IPS DF 6.9 (cell line): ENCODE data around the gene ELAPOR1.

Experiments used
- DNase-seq: peaks from one replicate; pipeline ENCODE4 v3.0.0-alpha.2; 2013; ENCODE audit warnings: low read depth, low spot score
- H3K27ac ChIP-seq: one replicate; pipeline ENCODE4 v1.5.1; 2013; ENCODE audit warnings: low read length, control low read depth
- H3K27me3 ChIP-seq: 2 replicates; pipeline ENCODE4 v1.6.1; 2013; ENCODE audit warnings: mild to moderate bottlenecking, low read length; ENCODE audit not compliant: control insufficient read depth, insufficient read depth
- H3K36me3 ChIP-seq: 2 replicates; pipeline ENCODE4 v1.6.1; 2013; ENCODE audit warnings: low read length; ENCODE audit not compliant: control insufficient read depth, insufficient read depth
- H3K4me1 ChIP-seq: 2 replicates; pipeline ENCODE4 v1.6.1; 2013; ENCODE audit warnings: low read length; ENCODE audit not compliant: control insufficient read depth, insufficient read depth
- H3K4me3 ChIP-seq: 2 replicates; pipeline ENCODE4 v1.5.1; 2013; ENCODE audit warnings: mild to moderate bottlenecking, low read length
- H3K9me3 ChIP-seq: 2 replicates; pipeline ENCODE4 v1.6.1; 2013; ENCODE audit warnings: low read length, inconsistent platforms; ENCODE audit not compliant: control insufficient read depth, insufficient read depth
- WGBS: extraction: QIAGEN DNeasy Blood & Tissue Kit; methylation state at CpG from one replicate; pipeline ENCODE4 v1.1.7; 2013; ENCODE audit warnings: mixed read lengths, missing lambda C conversion rate; ENCODE audit not compliant: insufficient read length, insufficient coverage; 5-methylcytosine and 5-hydroxymethylcytosine counted together

Gene ELAPOR1

DNA sequence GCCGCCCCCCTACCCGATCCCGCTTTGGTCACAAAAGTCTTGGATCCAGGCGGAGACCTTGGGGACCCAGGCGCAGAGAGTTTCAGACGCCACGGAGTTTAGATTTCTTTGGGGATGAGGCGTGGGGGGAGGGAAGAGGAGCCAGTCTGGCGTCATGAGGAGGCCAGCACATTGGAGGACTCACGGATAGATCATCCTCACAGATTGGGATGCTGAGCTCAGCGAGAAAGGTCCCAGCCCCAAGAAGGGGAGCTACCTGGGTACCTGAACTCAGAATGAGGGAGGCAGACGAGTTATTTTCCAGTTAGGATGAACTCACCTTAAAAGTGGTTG lies 393 bp downstream of the ELAPOR1 start:
- Histone ChIP-seq H3K4me3 (peak overlapping the region; percentile 63; the same call in 1 of the 2 replicates), H3K27ac (no peak overlapping the region)

DNA sequence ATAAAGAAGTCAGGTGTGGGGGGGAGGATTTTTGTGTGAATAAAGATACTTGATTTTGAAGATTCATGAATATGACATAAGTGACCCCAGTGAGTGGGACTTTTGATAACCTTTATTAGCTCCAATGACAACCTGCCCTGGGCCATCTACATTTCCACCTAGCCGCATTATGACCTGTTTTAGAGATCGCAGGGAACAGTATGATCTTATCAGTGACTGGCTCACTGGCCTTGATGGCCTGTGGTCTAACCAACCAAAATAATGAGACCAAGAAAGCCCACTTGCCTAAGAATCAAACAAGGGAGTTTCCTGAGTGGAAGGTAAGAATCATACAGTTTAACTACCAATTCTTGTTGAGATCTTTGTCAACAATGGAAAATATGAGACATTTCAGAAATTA lies 1.8 kb downstream of the ELAPOR1 start:
- Histone ChIP-seq H3K27ac (no peak overlapping the region), H3K36me3 (no peaks in the 10 kb centered on the region), H3K4me1 (no peaks in the 10 kb centered on the region), H3K4me3 (no peak overlapping the region), H3K9me3 (no peaks in the 10 kb centered on the region), H3K27me3 (peaks cover 20% of the 10 kb centered on the region)
- no CpG with 5 or more reads among the region's 2 CpGs for WGBS
- DNase-seq = no peak

More for the DNA sequence above, 393 bp downstream of the ELAPOR1 start:
- Histone ChIP-seq H3K27me3 (peaks cover 20% of the 10 kb centered on the region), H3K4me1 (no peaks in the 10 kb centered on the region), H3K9me3 (no peaks in the 10 kb centered on the region), H3K36me3 (no peaks in the 10 kb centered on the region)
- DNase-seq = no peak
- no CpG with 5 or more reads among the region's 12 CpGs for WGBS

DNA sequence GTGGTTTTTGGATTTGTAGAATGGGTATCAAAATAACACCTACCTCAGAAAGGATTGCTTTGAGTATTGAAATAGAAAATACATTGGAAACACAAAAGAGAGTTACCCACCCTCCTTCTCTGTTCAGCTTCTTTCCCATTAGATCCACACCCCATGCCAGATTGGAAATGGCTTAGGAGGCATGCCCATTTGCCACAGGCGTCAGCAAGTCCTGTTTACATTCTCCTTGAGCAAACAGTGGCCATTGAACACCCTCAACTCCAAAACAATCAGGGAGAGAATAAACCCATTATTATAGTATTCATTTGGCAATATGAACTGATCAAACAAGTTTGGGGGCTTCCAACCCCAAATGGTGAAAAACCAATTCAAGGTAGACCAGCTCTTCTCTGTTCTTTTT lies 2.4 kb downstream of the ELAPOR1 start:
- H3K36me3 ChIP-seq = no peaks in the 10 kb centered on the region
- DNase-seq = no peak
- peaks cover 20% of the 10 kb centered on the region for H3K27me3 ChIP-seq
- H3K4me1 ChIP-seq = no peaks in the 10 kb centered on the region
- H3K4me3 ChIP-seq = no peak overlapping the region
- WGBS = no CpG with 5 or more reads among the region's 1 CpG
- H3K9me3 ChIP-seq = no peaks in the 10 kb centered on the region
- no peak overlapping the region for H3K27ac ChIP-seq

DNA sequence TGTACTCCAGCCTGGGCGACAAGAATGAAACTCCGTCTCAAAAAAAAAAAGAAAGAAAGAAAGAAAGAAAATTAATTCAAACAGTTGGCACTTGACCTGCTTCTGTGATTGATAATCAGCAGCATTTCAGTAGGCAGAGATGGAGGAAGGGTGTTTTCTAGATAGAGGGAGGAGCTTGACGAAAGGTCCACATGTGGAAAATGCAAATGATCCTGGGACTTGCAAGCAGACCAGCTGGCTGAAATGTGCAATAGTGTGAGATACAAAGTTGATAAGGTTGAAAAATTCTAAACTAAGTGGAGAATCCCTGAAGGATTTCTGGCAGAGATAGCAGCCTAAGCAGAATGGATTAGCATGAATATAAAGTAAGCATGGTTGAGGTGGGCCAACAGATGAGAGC lies 4.2 kb downstream of the ELAPOR1 start:
- Histone ChIP-seq H3K4me3 (no peak overlapping the region), H3K4me1 (no peaks in the 10 kb centered on the region), H3K9me3 (no peaks in the 10 kb centered on the region), H3K27me3 (peaks cover 17% of the 10 kb centered on the region), H3K27ac (no peak overlapping the region), H3K36me3 (no peaks in the 10 kb centered on the region)
- no CpG with 5 or more reads among the region's 3 CpGs for WGBS
- DNase-seq = no peak

- no CpG with 5 or more reads among the region's 5 CpGs for WGBS
- DNase-seq = no peak
- no peak overlapping the region for H3K4me3 ChIP-seq
- no peaks in the 10 kb centered on the region for H3K4me1 ChIP-seq
- H3K9me3 ChIP-seq = no peaks in the 10 kb centered on the region
- peaks cover 1% of the 10 kb centered on the region; the same call in 1 of the 2 replicates for H3K27me3 ChIP-seq
- H3K27ac ChIP-seq = no peak overlapping the region
- no peaks in the 10 kb centered on the region for H3K36me3 ChIP-seq
These were observed 6.4 kb downstream of the ELAPOR1 start for GRCh38 chr1:109120356-109120755.

DNA sequence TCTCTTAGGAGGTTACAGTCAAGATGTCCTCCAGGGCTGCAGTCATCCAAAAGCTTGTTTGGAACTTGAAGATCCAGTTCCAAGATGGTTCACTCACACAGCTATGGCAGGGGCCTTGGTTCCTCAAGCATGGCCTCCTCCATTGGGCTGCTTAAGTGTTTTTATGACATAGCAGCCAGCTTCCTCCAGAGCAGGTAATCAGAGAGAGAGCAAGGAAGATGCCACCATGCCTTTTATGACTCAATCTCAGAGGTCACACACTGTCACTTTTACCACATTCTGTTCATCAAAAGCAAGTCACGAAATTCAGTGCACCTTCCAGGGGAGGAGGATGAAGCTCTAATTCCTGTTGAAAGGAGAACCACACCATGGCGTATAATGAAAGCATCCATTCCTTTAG lies 17.1 kb downstream of the ELAPOR1 start:
- Histone ChIP-seq H3K4me3 (no peak overlapping the region), H3K36me3 (no peaks in the 10 kb centered on the region), H3K27me3 (no peaks in the 10 kb centered on the region), H3K4me1 (no peaks in the 10 kb centered on the region), H3K27ac (no peak overlapping the region), H3K9me3 (no peaks in the 10 kb centered on the region)
- DNase-seq = no peak
- no CpG with 5 or more reads among the region's 2 CpGs for WGBS

GRCh38 chr1:109131800-109132199 lies 17.9 kb downstream of the ELAPOR1 start:
- DNase-seq = no peak
- H3K4me1 ChIP-seq = no peaks in the 10 kb centered on the region
- H3K4me3 ChIP-seq = no peak overlapping the region
- H3K36me3 ChIP-seq = no peaks in the 10 kb centered on the region
- H3K9me3 ChIP-seq = no peaks in the 10 kb centered on the region
- H3K27ac ChIP-seq = no peak overlapping the region
- no peaks in the 10 kb centered on the region for H3K27me3 ChIP-seq

DNA sequence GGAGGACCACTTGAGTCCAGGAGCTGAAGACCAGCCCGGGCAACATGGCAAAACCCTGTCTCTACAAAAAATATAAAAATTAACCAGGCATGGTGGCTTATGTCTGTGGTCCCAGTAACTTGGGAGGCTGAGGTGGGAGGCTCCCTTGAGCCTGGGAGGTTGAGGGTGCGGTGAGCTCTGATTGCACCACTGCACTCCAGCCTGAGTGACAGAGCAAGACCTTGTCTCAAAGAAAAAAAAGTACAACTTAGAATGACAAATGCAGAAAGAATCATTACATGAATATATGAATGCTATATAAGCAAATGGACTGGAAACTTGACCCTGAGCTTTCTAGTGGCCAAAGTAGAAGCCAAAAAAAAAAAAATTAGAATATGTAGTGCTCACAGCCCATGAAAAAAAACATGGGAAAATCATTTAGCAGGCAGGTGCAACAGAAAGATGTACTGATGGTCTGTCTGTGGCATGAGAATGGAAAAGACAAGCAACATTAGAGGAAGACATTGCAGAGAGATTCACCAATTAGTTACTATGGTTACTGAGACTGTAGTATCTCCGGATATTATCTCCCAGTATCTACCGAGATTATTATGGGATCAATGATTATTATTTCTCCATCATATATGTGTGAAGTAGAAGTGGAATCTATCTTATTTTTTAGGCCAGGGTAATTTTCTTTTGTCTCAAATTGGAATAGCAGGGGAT lies 19.2 kb downstream of the ELAPOR1 start:
- Histone ChIP-seq H3K9me3 (no peaks in the 10 kb centered on the region), H3K27me3 (no peaks in the 10 kb centered on the region), H3K27ac (no peak overlapping the region), H3K36me3 (no peaks in the 10 kb centered on the region), H3K4me3 (no peak overlapping the region), H3K4me1 (no peaks in the 10 kb centered on the region)
- DNase-seq = no peak
- WGBS = no CpG with 5 or more reads among the region's 4 CpGs

GRCh38 chr1:109133815-109134214 lies 19.9 kb downstream of the ELAPOR1 start:
- WGBS = no CpG with 5 or more reads among the region's 2 CpGs
- no peak overlapping the region for H3K4me3 ChIP-seq
- H3K9me3 ChIP-seq = no peaks in the 10 kb centered on the region
- H3K4me1 ChIP-seq = no peaks in the 10 kb centered on the region
- H3K36me3 ChIP-seq = no peaks in the 10 kb centered on the region
- DNase-seq = no peak
- H3K27ac ChIP-seq = no peak overlapping the region
- no peaks in the 10 kb centered on the region for H3K27me3 ChIP-seq

DNA sequence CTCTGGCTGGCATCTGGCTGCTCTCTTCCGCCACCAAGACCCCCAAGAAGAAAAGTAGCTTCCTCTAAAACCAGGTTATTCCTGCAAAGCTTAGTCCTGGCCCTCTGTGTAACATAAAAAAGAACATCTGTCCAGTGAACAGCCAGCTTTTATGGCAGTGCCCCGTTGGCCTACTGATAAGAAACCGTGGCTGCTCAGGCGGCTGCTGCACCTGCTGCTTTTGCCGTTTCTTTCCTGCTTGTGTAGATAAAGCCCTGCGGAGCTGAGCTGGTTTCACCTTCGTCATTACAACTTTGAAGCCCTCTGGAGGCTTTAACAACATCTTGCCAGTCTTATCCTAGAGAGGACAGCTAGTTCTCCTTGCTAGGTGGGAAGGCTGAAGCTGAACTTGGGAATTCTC lies 20.5 kb downstream of the ELAPOR1 start:
- H3K27ac ChIP-seq = no peak overlapping the region
- no peaks in the 10 kb centered on the region for H3K27me3 ChIP-seq
- H3K9me3 ChIP-seq = no peaks in the 10 kb centered on the region
- no peaks in the 10 kb centered on the region for H3K4me1 ChIP-seq
- no peak overlapping the region for H3K4me3 ChIP-seq
- no peaks in the 10 kb centered on the region for H3K36me3 ChIP-seq
- no CpG with 5 or more reads among the region's 7 CpGs for WGBS
- DNase-seq = no peak

GRCh38 chr1:109135940-109136339 lies 22.0 kb downstream of the ELAPOR1 start:
- Histone ChIP-seq H3K4me3 (no peak overlapping the region), H3K27ac (no peak overlapping the region), H3K27me3 (no peaks in the 10 kb centered on the region), H3K9me3 (no peaks in the 10 kb centered on the region), H3K4me1 (no peaks in the 10 kb centered on the region), H3K36me3 (no peaks in the 10 kb centered on the region)
- WGBS = no CpG with 5 or more reads among the region's 3 CpGs
- DNase-seq = no peak
